ENCODE measurements around the gene HRAS.

GRCh38 chr11:562046-562645, 26.8 kb upstream of the HRAS start:
- TF ChIP-seq POLR2A (IDR thresholded peaks at IDR 0.05) (no peak), CTCF (IDR thresholded peaks at IDR 0.05 in 4 of 5, conservative IDR thresholded peaks at IDR 0.05 in 1 of 5) (no peak)
